CD4-positive, alpha-beta T cell treated with Interleukin-17A for 4 hours (primary cell): ENCODE measurements around the gene CACNA1C.

Experiments used
- DNase-seq: peaks from one replicate; pipeline ENCODE4 v3.0.0-alpha.2; 2020; ENCODE audit warnings: mixed read lengths

CACNA1C gene

GRCh38 chr12:2574355-2574935, 521.7 kb downstream of the CACNA1C start:
- DNase-seq = no peak

GRCh38 chr12:2575245-2575644, 522.5 kb downstream of the CACNA1C start:
- no peak for DNase-seq

- no peak for DNase-seq
These were observed 525.4 kb downstream of the CACNA1C start for GRCh38 chr12:2578211-2578610.

- no peak for DNase-seq
These were observed 526.0 kb downstream of the CACNA1C start for GRCh38 chr12:2578772-2579171.

GRCh38 chr12:2580821-2581220, 528.0 kb downstream of the CACNA1C start:
- DNase-seq = no peak

- DNase-seq = no peak
These were observed 528.7 kb downstream of the CACNA1C start for GRCh38 chr12:2581293-2582045.

GRCh38 chr12:2582631-2583030, 529.8 kb downstream of the CACNA1C start:
- DNase-seq = no peak

- DNase-seq = peak; percentile 54
These were observed 530.3 kb downstream of the CACNA1C start for GRCh38 chr12:2583091-2583497.

- no peak for DNase-seq
These were observed 531.0 kb downstream of the CACNA1C start for GRCh38 chr12:2583642-2584401.

- DNase-seq = no peak
These were observed 533.6 kb downstream of the CACNA1C start for GRCh38 chr12:2586156-2587038.

- no peak for DNase-seq
These were observed 535.6 kb downstream of the CACNA1C start for GRCh38 chr12:2588345-2588744.

GRCh38 chr12:2589381-2589780, 536.6 kb downstream of the CACNA1C start:
- DNase-seq = no peak

GRCh38 chr12:2593045-2593444, 540.3 kb downstream of the CACNA1C start:
- no peak for DNase-seq

- no peak for DNase-seq
These were observed 543.7 kb downstream of the CACNA1C start for GRCh38 chr12:2596441-2596840.

- DNase-seq = no peak
These were observed 552.5 kb downstream of the CACNA1C start for GRCh38 chr12:2605301-2605700.

- no peak for DNase-seq
These were observed 553.6 kb downstream of the CACNA1C start for GRCh38 chr12:2606186-2606910.

- DNase-seq = no peak
These were observed 555.3 kb downstream of the CACNA1C start for GRCh38 chr12:2607881-2608607.

- no peak for DNase-seq
These were observed 555.8 kb downstream of the CACNA1C start for GRCh38 chr12:2608608-2608945.

GRCh38 chr12:2609020-2609419, 556.2 kb downstream of the CACNA1C start:
- DNase-seq = no peak

GRCh38 chr12:2610358-2610757, 557.6 kb downstream of the CACNA1C start:
- no peak for DNase-seq

- no peak for DNase-seq
These were observed 560.7 kb downstream of the CACNA1C start for GRCh38 chr12:2613326-2614073.
